Lower lobe of right lung (tissue), 2 donors: ENCODE measurements around the gene CYP46A1. TPM values are rescaled to one million over a fixed set of nuclear protein-coding genes. Genes with fewer than 3 reads are reported as not detected.

Source experiments
- ATAC-seq, 2 donors: fragments of 200-7000 bp; cut with Tn5 transposase; one replicate each; pipeline ENCODE4 v1.9.1; 2020 to 2022; ENCODE audit warnings: mild to moderate bottlenecking in 2 of 2, moderate library complexity in 2 of 2
- DNase-seq: peaks from one replicate; pipeline ENCODE4 v3.0.0-alpha.2; 2020
- H3K27ac ChIP-seq: fragments of 200-600 bp; one replicate; pipeline ENCODE4 v1.8.0; 2022
- H3K27me3 ChIP-seq: fragments of 200-600 bp; one replicate; pipeline ENCODE4 v1.8.0; 2022; ENCODE audit warnings: low read depth
- H3K36me3 ChIP-seq: fragments of 200-600 bp; one replicate; pipeline ENCODE4 v1.8.0; 2022; ENCODE audit warnings: mild to moderate bottlenecking
- H3K4me1 ChIP-seq: fragments of 200-600 bp; one replicate; pipeline ENCODE4 v1.8.0; 2022
- H3K4me3 ChIP-seq: fragments of 200-600 bp; one replicate; pipeline ENCODE4 v1.8.0; 2022; ENCODE audit warnings: mild to moderate bottlenecking
- H3K9me3 ChIP-seq: fragments of 200-600 bp; one replicate; pipeline ENCODE4 v1.8.0; 2022
- intact Hi-C: fragments of 100-400 bp; cut with DNase I; formaldehyde crosslinking; loops from one replicate; pipeline ENCODE4 v1.11.0; 2022
- total RNA-seq: library from RNA; stranded (reverse); fragmentation: NEBNext Ultra II Directional; extraction: Animal tissue kit (Norgen Biotek cat#: 25700); gene quantifications from one replicate; pipeline ENCODE4 v1.2.1, GENCODE V29; 2021
- TF ChIP-seq, protein P1 (sequence below): fragments of 200-600 bp; IDR thresholded peaks from one replicate; pipeline ENCODE4 v1.8.0; 2022; ENCODE audit warnings: antibody characterized with exemption, mild to moderate bottlenecking
- donor health status: DM: no; HTN: yes; CAD: no; lungs with severe emphysema.

CYP46A1 gene
- total RNA-seq, 1 donor from 2014 or later: 0.62 TPM

DNA sequence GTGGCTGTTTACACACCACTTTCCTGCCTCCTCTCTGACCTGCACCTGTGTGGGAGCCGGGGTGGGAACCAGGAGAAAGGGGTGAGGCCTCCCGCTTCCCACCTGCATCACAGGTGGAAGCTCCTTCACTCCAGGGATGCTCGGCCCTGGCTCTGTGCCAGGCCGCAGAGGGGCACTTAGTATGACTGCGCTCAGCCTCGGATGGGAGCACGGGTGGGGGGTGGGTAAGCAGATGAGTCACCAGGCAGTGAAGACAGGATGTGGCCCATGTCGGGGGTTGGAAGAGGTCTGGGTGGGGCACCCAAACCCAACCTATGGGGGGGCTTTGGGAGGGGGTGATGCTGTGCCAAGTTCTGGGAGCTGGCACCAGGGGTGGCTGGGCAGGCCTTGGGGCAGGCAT is 7.4 kb upstream of the CYP46A1 start:
- intact Hi-C loops: no loop called here
- no peaks in the 10 kb centered on the region for H3K4me1 ChIP-seq
- no peaks in the 10 kb centered on the region for H3K36me3 ChIP-seq
- H3K27me3 ChIP-seq: no peaks in the 10 kb centered on the region
- DNase-seq: no peak
- peak overlapping the region; percentile 62 for H3K27ac ChIP-seq
- ATAC-seq: no peak
- TF ChIP-seq, protein P1, sequence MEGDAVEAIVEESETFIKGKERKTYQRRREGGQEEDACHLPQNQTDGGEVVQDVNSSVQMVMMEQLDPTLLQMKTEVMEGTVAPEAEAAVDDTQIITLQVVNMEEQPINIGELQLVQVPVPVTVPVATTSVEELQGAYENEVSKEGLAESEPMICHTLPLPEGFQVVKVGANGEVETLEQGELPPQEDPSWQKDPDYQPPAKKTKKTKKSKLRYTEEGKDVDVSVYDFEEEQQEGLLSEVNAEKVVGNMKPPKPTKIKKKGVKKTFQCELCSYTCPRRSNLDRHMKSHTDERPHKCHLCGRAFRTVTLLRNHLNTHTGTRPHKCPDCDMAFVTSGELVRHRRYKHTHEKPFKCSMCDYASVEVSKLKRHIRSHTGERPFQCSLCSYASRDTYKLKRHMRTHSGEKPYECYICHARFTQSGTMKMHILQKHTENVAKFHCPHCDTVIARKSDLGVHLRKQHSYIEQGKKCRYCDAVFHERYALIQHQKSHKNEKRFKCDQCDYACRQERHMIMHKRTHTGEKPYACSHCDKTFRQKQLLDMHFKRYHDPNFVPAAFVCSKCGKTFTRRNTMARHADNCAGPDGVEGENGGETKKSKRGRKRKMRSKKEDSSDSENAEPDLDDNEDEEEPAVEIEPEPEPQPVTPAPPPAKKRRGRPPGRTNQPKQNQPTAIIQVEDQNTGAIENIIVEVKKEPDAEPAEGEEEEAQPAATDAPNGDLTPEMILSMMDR: no peak
- H3K9me3 ChIP-seq: peaks cover 11% of the 10 kb centered on the region
- no peak overlapping the region for H3K4me3 ChIP-seq

DNA sequence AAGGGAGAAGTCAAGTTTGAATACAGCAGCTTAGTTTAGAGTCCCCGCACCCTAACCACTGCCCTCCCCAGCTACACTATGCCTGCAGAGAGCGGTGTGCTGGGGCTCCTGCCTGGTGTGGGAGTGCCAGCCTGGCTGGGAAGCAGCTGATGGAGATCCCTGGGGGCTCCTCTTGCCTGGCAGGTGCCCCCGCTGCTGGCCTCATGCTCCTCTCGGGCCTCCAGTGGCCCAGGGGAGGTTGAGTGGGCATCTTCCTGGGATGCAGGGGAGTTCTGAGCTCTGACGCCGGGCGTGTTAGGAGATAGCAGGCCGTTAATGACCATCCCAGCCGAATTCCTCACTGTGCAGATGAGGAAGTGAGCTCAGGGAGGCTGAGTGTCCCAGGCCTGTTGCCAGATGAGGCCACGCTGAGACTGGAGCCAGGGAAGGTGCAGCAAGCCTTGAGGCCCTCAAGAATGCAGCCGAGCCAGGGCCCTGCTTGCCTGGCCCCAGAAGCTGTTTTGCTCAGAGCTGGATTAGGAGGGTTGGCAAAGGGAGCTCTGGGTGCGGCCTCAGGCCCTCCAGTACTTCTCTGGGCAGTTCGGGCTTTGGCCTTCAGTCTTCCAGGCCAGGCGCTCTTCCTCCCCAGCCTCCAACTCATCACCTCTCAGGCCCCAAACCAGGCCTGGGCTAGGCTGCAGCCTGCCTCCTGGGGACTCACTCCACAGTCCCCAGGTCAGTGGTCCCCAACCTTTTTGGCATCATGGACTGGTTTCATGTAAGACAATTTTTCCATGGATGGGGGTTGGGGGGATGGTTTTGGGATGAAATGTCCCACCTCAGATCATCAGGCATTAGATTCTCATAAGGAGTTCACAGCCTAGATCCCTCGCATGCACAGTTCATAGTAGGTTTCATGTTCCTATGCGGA is 6.6 kb upstream of the CYP46A1 start:
- Histone ChIP-seq H3K27ac (peak overlapping the region; percentile 62), H3K27me3 (no peaks in the 10 kb centered on the region), H3K36me3 (no peaks in the 10 kb centered on the region), H3K9me3 (peaks cover 11% of the 10 kb centered on the region), H3K4me1 (no peaks in the 10 kb centered on the region), H3K4me3 (no peak overlapping the region)
- DNase-seq (peak; percentile 84), ATAC-seq (peak; percentile 72)
- TF ChIP-seq, protein P1: no peak
- intact Hi-C loops: no loop called here

DNA sequence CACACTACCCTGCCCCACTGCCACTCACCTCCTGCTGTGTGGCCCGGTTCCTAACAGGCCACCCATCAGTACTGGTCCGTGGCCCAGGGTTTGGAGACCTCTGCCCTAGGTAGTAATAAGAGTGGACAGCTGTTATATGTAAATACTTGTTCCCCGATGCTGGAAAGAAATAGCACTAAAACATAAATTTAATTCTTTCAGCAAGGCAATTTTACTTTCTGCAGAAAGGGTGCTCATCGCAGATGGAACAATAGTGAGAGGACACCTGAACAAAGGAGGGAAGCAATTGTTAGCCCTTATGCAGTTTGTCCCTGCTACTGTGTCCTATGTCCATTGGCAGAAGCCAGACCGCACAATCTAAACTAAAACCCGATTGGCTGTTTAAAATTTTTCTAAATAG is 5.9 kb upstream of the CYP46A1 start:
- ATAC-seq (no peak), DNase-seq (no peak)
- H3K4me1 ChIP-seq: peaks cover 7% of the 10 kb centered on the region
- intact Hi-C loops: no loop called here
- TF ChIP-seq, protein P1: no peak
- peak overlapping the region; percentile 62 for H3K27ac ChIP-seq
- peaks cover 11% of the 10 kb centered on the region for H3K9me3 ChIP-seq
- no peak overlapping the region for H3K4me3 ChIP-seq
- H3K27me3 ChIP-seq: no peaks in the 10 kb centered on the region
- H3K36me3 ChIP-seq: no peaks in the 10 kb centered on the region

DNA sequence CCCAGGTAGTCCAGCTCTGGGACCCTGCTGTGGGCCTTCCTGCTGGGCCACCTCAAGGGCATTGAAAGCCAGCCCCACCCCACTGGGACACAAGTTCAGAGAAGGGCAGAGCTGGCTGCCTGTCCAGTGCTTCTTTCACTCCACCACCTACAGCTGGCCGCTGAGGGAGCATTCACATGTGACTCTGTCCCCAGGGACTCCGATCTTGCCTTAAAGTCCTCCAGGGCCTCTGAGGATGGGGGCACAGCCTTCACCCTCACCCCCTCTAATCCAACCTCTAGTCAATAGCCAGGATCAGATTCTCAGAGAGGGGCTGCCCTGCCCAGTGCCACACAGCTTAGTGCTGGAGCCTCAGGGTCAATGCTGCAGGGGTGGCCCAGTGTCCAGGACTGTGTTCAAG is 5.0 kb upstream of the CYP46A1 start:
- H3K27me3 ChIP-seq: no peaks in the 10 kb centered on the region
- peaks cover 11% of the 10 kb centered on the region for H3K9me3 ChIP-seq
- H3K4me1 ChIP-seq: peaks cover 12% of the 10 kb centered on the region
- intact Hi-C loops: no loop called here
- H3K4me3 ChIP-seq: no peak overlapping the region
- no peaks in the 10 kb centered on the region for H3K36me3 ChIP-seq
- DNase-seq: no peak
- ATAC-seq: no peak
- TF ChIP-seq, protein P1: no peak
- no peak overlapping the region for H3K27ac ChIP-seq

DNA sequence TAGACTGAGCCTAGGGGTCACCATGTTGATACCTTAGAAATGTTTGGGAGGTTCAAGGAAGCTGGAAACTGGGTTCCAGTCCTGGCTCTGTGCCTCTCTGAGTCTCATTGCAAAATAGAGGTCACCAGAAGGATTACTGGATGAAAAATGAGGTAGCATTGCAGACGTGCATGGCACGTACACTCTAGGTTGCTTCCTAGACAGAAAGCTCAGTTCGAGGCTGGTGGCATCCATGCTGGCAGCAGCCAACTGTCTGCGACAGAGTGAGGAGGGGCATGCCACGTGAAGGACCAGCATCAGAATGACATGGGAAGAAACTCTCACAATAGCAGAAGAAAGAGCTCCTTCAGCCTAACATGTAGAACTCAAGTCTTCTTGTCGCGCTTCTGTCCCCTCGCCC is 4.6 kb upstream of the CYP46A1 start:
- peaks cover 14% of the 10 kb centered on the region for H3K4me1 ChIP-seq
- no peaks in the 10 kb centered on the region for H3K27me3 ChIP-seq
- DNase-seq (no peak), ATAC-seq (no peak)
- peaks cover 11% of the 10 kb centered on the region for H3K9me3 ChIP-seq
- TF ChIP-seq, protein P1: no peak
- no peaks in the 10 kb centered on the region for H3K36me3 ChIP-seq
- H3K4me3 ChIP-seq: no peak overlapping the region
- intact Hi-C loops: no loop called here
- H3K27ac ChIP-seq: no peak overlapping the region
